ENCODE data around the gene FH.

The FH gene

DNA sequence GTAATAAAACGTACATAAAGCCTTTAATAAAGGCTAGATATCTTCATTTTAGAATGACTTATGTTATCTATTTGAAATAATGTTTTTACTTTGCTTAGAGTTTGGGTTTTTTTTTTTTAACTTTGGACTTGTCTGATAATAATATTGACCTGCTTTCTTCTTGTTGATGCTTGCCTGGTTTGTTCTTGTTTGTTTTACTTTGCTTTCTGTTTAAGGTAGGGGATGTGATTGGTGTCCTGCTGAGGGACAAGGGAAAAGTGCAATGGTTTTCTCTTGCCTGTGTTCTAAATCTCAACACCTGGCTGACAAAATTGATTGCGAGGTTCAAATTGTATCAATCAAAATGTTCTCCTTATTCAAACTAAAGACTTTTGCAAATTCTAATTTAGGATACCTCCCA is 2.2 kb upstream of the FH start:
- DNase-seq (ENCODE audit: low read depth, low spot score), result no peak

DNA sequence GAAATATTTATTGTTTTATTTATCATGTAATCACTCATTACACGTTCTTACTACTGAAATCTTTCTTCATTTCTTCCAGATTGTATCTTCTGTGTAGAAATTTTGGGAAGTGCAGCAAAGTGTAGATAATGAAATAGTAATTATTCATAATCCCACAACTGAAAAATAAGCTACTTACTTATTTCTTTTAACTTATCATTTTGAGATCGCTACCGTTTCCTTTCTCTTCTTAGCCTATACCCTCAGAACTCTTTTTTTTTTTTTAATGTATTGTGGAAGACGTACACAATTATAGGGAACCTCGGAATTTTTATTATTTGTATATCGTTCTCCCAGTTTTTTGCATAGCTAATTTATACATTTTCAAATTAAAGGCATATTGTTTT is 518 bp upstream of the FH start:
- no peak for DNase-seq (ENCODE audit: low read depth, low spot score)

DNA sequence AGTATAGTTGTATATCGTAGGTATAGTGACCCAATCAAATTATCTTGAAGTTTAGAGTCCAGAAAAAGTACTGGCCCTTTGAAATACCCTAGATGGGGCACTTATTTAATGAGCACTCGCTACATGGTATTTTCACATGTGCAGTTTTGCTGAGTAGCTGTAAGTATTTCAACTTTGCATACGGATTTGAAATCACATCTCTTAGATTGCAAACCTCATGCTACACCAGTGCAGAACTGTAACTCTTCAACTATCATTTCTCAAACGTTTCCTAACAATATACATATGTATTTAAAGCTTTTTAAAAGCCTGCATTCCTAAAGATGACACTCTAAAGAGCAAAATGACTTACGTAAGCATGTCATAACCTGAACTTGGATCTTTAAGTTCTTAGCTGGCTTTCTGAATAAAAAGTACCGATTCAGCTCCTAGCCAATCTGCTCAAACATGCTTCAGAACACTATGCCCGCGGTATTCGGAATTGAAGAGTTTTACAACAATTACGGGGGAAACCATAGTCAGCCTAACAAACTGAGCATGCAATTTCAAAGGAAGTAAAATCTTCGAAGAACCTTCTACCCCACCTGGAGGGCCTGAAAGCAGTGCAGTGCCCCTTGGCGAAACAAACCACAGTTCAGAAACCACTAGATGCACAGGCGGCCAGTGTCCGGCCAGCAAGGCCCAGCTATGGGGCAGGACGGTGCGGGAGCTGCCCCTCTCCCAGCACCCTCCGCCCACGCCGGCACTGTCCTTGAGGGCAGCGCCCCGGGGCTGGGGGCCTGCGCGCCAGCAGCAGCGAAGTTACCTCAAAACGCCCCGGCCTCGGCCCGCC is 863 bp downstream of the FH start:
- DNase-seq (ENCODE audit: low read depth, low spot score), result no peak

DNA sequence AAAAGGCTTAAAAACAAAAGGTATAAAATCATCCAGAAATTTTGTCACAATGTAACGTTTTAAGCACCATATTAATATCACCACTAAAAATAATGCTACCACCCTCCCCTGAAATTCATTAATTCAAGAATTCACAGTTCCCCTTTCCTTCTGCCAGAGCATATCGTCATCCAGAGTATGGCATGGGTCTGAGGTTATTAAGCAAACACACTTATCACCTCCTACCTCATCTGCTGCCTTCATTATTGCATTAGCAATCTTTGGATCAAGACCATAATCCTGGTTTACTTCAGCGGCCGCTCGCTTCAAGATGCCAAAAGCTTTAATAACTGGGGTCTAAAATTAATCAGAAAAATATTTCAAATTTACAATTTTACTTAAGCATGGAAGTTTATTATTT is 6.2 kb downstream of the FH start:
- no peak for DNase-seq (ENCODE audit: low read depth, low spot score)

DNA sequence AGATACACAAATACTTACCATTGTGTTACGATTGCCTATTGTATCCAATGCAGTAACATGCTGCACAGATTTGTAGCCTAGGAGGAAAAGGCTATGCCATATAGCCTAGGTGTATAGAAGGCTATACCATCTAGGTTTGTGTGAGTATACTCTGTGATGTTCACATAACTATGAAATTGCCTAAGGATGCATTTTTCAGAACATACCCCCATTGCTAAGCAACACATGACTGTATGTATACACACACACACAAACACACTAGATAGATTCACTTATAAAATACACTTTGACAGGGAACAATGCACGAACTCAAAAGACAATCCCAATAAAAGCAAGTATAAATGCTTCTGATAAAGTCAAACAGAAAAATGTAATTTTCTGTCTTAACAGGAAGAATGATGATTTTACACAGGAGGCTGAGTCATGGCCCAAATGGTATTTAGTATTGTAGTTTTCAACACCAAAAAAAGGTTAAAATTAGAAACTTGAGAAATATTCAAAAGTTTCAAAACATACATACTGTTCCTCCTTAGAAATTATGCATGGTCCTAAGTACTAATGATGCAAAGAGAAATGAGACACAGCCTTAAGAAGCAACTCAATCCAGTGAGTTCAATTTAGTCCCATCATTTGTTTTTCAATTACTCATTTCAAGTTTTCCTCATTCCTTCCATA is 12.2 kb downstream of the FH start:
- no peak for DNase-seq (ENCODE audit: low read depth, low spot score)

DNA sequence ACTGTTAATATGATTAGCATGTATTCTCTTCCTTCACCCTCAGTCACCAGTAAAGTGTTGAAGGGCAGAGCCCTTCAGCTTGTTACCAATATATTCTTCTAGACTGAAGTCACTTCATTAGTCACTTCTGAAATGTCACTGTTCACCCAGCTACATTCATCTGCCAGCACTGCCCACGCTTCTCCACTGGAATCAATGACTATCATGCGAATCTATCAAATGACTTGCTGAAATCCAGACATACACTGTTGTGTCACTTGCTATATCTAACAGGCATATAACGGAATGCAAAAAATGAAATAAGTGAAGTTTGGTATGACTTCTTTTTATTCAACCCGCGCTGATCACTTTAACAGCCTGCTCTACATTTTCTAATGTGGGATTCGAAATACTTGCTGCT is 16.1 kb downstream of the FH start:
- DNase-seq (ENCODE audit: low read depth, low spot score), result no peak

DNA sequence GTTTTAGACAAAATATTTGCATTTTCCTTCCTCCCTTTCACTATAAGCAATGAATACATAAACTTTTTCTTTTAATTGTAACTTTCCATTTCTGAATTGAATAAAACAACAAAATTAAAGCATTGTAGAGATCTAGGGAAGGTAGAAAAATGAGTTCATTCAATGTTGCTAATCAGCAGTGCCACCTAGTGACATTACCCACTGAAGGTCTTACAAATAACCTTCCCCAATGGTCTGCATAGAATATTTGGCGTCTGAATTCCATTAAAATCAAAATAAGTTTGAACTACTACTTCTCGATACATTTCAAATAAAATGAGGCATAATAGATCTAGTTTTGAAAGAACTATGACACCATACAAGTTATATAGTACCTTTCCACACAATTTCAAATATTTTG is 19.6 kb downstream of the FH start:
- DNase-seq (ENCODE audit: low read depth, low spot score), result no peak

DNA sequence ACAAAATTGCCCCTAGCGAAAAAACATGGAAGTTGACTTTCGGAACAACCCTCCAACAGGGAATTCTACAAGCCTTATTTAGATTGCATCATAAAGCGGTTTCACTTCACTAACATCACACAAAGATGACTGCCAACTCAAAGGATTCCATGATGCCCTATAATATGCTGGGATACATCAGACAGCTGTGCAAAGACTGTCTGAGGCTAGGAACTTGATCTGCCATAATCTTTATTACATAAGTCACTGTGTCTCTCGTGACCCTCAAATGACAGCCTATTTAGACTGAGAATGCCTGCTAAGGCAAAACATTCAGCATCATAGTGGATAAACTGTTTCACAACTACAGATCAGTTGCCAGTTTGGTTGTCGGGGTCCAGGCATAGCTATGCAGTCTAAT is 23.8 kb downstream of the FH start:
- DNase-seq (ENCODE audit: low read depth, low spot score), result no peak

DNA sequence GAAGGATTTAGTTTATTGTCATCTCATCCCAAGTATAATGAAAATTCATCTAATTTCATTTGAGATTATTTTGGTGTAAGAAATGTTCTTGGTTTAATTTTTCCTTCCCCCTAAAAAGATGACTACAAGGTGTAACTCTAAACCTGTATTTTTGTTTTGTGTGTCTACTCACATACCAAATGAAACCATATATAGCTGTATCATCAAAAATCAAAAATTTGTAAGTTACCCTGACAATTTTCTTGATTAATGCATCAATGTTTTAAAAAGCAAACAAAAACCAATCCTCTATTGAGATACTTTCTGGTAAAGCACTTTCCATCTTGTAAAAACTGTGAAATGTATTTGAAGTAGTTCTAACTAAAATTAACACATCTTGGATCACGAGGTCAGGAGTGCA is 30.8 kb downstream of the FH start:
- no peak for DNase-seq (ENCODE audit: low read depth, low spot score)

DNA sequence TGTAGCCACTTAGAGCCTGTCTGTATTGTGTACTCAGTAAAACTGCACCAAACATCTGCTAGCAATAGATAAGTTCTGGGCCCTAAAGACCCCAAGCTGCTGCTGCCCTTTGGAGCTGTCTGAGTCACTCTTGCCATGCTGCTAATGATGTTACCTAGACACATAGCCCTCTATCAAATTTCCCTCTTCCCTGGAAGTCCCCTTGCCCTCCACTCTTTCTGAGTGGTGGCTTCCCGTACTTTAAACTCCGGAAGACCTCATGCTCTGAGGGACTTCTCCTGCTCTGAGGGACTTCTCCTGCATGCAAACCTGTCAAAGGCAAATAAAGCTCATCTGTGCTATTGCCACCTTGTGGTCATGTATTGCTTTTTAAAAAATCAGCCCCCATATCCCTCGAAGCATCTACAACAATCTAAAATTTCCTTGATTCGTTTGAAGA is 34.0 kb downstream of the FH start:
- DNase-seq (ENCODE audit: low read depth, low spot score), result peak; percentile 17

DNA sequence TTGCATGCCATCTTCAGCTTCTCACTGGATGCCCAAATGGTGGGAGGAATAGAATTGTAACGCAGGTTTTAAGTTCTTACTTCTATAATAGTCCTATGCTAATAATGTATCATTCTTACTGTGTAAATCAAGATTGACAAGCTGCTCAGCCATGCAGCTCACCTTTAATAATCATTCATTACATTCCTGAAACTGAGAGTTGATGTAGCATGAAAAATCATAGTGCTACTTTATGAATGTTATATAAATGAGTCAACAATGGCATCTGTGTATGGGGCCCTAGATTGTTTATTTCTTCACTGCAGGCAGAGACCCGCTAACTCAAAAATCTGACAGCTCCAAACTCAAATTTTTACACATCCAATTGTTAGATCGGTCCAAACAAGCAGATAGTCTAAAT is 34.4 kb downstream of the FH start:
- DNase-seq (ENCODE audit: low read depth, low spot score), result no peak

DNA sequence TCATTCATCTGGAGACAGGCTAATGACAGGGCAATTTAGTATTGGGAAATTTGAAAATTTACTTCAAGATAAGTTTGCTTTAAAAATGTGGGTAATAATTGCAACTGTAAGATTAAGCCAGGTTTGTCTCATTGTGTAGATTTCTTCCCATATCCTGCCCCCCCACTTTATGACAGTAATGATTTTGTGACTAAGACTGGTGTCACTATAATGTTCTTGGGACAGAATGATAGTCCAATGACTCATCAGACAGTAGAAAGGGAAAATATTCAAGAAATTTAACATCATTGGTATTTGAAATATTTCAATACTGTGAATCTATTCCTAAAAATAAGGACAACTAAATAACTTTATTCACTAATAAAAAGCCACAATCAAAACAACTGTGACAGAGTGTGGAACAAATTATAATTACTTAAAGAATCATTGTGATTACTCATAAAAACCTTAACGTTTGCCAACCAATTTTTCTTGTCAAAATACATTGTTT is 36.7 kb downstream of the FH start:
- DNase-seq (ENCODE audit: low read depth, low spot score), result no peak

DNA sequence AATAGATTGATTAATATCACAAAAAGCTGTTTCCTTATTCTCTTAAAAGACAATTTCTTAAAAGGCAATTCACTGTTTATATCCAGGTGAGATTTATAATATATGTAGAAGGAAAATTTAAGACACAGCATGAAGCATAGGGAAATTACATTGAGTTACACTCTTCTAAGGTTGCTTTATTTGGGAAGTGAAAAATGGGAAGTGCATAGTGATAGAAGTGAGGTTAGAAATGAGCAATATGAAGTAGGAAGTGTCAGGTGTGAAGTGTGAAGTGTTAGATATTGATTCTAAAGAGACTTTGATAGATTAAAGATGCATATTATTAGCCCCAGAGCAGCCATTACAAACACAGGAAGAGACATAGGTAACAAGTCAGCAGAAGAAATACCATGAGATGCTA is 40.3 kb downstream of the FH start:
- no peak for DNase-seq (ENCODE audit: low read depth, low spot score)

DNA sequence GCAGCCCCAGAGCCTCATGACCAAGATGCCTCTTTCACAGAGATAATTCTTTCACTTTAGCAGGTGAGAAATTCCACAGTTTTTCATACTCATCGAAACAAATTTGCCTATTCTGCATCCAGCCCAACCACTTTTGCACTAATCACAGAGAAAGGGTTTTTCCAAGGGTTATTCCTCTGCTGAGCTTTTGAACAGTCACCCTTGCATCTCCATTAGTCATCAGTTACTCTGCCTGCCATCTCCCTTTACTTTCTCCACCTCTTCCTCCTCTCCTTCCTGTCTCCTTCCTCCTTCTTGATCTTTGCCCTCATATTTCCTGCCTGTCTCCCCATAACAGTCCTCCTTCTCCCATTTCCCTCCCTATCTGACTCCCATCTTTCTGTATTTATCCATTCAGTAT is 43.9 kb downstream of the FH start:
- DNase-seq (ENCODE audit: low read depth, low spot score), result no peak

DNA sequence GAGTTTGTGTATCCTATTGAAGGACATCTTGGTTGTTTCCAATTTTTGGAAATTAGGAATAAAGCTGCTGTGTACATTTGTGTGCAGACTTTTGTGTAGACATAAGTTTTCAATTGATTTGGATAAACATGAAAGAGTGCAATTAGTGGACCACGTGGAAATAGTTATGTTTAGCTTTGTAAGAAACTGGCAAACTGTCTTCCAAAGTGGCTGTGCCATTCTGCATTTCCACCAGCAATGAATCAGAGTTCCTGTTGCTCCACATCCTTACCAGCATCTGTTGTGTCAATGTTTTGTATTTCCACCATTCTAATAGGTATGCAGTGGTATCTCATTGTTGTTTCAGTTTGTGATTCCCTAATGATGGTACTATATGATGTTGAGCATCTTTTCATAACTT is 46.5 kb downstream of the FH start:
- DNase-seq (ENCODE audit: low read depth, low spot score), result no peak

DNA sequence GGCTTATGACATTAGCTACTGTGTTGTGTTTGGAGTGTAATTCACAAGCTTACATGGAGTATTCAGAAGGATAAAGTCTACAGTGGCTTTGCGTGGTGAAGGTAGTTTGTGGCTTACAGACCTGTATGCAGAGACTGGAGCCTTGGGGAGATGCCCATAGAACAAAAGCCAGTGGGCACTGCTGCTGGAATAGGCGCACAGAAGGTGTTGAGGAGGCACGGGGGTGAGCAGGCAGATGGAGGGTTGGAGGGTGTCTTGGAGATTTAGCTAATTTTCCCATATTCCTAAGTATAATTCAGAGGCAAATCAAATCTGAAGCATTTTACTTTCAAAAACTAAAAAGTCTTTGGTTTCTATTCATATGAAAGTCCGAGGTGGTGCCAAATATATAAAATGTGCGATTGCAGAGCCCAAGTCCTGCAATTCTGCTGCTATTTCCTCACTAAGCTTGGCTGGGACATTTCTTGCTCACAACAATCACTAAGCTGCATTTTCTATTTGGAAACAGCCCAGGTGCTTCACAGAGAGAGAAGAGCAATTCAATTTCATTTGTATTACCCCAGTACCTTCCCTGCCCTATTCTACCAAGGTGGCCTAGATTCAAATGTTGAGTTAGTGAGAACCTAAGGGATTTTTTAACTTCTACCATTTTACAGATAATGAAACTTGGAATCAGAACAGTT is 48.5 kb downstream of the FH start:
- no peak for DNase-seq (ENCODE audit: low read depth, low spot score)

DNA sequence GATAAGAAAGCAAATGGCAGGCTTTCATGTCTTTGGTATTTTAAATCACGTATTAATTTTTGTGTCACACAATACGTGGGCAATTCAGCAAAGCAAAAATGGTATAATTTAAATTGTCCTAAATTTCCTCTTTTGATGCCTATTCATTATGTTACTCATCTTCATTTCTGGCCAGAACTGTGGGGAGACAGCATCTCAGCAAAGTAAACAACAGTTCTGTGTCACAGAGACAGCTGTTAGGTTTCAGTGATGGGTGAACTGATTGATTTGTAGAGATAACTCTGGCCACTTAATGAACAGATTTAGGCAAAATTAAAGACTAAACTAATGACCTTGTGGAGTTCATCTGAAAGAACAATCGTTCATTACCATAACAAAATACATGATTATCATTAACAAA is 49.2 kb downstream of the FH start:
- DNase-seq (ENCODE audit: low read depth, low spot score), result no peak

DNA sequence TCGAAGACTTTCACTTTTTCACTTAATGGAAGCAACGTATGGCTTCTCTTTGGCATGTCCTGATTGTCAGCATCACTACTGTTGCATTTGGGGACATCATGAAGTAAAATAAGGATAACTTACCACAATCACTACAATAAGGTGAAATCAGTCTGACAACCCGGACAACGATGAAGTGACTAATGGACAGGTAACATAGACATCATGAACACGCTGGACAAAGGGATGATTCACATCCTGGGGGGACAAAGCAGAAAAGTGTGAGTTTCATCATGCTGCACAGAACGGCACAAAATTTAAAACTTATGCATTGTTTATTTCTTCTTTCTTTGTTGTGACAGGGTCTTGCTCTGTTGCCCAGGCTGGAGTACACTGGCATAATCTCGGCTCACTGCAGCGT is 53.9 kb downstream of the FH start:
- no peak for DNase-seq (ENCODE audit: low read depth, low spot score)

DNA sequence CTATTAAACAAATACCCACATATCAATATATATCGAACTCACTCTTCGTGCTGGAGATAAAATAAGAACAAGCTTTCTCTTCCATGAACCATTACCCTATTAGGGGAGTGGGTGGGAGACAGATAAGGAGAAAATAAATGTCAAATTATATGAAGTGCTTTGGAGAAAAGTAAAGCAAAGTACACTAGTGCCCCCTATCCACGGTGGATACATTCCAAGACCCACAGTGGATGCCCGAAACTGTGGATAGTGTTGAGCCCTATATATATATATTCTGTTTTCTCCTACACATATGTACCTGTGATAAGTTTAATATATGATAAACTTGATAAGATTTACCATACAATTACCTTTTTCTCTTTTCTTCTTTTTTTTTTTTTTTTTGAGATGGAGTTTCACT is 54.6 kb downstream of the FH start:
- no peak for DNase-seq (ENCODE audit: low read depth, low spot score)

DNA sequence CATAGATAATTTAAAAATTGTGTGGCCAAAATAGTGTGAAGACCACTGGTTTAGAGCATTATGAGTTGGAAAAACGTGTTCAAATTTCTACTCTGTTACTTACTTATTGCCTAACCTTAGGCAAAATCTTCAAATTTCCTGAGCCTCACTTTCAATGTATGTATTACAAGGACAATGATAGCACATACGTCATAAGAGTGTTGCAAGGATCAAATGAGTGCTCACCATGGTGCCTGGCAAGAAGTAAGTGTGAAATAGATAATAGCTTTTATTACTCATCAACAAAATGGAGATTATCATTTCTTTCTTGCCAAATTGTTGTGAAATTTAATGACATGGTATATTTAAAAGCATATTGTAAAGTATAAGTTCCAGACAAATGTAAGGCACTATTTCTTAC is 57.2 kb downstream of the FH start:
- DNase-seq (ENCODE audit: low read depth, low spot score), result no peak

DNA sequence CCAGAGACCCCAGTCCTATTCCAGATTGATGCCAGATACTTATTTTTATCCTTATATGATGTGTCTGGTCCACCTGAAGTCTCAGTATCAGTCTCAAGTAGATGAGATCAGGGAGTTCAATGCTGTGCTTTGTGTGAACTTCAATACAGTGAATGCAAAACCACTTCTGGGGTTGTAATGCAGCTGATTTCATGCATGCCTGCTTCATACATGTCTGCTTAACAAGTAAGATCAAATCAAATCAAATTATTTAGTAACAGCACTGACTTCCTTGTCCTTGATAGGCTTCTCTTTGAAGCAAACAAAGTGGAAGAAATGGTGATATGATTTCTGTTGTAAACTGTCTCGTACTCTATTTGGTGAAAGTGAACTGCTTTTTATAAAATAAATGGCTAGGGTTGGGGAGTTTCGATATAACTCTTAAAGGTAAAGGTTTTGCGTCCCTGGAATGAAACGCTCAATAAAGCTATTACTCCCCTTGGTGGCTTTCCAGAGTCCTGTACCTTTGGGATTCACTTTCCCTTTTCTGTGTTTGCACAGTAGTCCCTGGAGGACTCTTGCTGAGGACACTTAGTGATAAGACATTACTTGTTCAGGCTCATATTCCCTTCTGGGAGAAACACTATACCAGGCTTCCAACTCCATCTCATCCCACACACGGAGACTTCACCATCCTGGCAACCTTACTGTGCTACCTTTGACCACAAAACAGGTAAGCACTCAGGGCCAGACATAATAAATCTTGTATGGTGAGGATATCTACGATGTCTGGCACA is 59.3 kb downstream of the FH start:
- DNase-seq (ENCODE audit: low read depth, low spot score), result no peak

DNA sequence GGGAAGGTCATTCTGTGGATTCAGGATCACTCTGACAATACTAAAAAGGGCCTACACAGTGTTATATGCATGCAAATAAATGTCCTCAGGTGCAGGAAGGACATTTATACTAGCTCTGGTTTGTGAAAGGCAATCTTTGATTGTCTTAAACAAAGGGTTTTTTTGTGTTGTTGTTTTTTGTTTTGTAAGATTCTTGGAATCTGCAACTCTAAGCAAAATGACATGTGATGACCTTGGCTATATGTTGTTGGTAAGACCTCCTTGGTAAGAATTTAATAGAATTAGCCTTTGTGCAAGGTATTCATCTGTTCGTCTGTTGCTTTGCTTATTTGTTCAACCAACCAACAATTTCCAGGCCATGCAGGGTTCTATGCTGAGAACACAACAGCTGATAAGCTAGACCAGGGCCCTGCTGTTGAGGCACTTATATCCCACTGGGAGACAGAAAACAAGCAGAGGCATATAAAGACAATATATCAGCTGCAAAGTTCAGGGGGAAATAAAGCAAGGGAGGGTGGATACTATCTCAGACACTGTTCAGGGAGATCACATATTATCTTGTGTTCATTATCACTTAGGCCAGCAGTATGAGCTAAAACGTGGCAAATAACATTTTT is 60.3 kb downstream of the FH start:
- DNase-seq (ENCODE audit: low read depth, low spot score), result no peak
